PC-3 (cell line): ENCODE results near the gene CLCF1. TPM values are rescaled to one million over a fixed set of nuclear protein-coding genes. Genes with fewer than 3 reads are reported as not detected.
A peak's percentile ranks its signal among the peaks of the same experiment; 100 is the strongest.

Source experiments
- ATAC-seq: fragments of 200-7000 bp; cut with Tn5 transposase; 2 replicates; pipeline ENCODE4 v1.9.1; 2020; ENCODE audit warnings: mild to moderate bottlenecking, moderate library complexity
- BruUV-seq: library from RNA; stranded (reverse); fragments of 400-500 nt; replicated peaks from 2 replicates; lab custom pipeline; 2021; lab: Mats Ljungman, UMichigan
- CTCF ChIA-PET: fragments of 300-600 bp; sonication (Branson Sonifier 250); formaldehyde crosslinking; loops from one replicate; lab custom pipeline; 2022; ENCODE audit warnings: antibody characterized with exemption; lab: Charles Lee
- POLR2A ChIA-PET: fragments of 300-600 bp; sonication (Branson Sonifier 250); formaldehyde crosslinking; loops from one replicate; lab custom pipeline; 2022; ENCODE audit warnings: antibody characterized with exemption; ENCODE audit not compliant: unreplicated experiment; lab: Charles Lee
- DNase-seq: peaks from one replicate; pipeline ENCODE4 v3.0.0-alpha.2; 2015
- H2AFZ ChIP-seq: fragments of 300-600 bp; sonication (generic); 2 replicates; pipeline ENCODE4 v1.6.0; 2016; ENCODE audit warnings: antibody characterized with exemption, low read length
- H3F3A ChIP-seq: fragments of 300-600 bp; sonication (generic); one replicate; pipeline ENCODE4 v1.6.0; 2017; ENCODE audit warnings: antibody characterized with exemption, low read length, control low read depth, mild to moderate bottlenecking; ENCODE audit not compliant: unreplicated experiment
- H3K27ac ChIP-seq: fragments of 300-600 bp; sonication (generic); 2 replicates; pipeline ENCODE4 v1.5.1; 2016; ENCODE audit warnings: mild to moderate bottlenecking, low read length
- H3K27me3 ChIP-seq: fragments of 300-600 bp; sonication (generic); 2 replicates; pipeline ENCODE4 v1.6.1; 2016; ENCODE audit warnings: low read length, mixed read lengths
- H3K36me3 ChIP-seq: fragments of 300-600 bp; sonication (generic); 2 replicates; pipeline ENCODE4 v1.6.1; 2016; ENCODE audit warnings: low read depth, mixed run types, low read length, mixed read lengths
- H3K4me1 ChIP-seq: fragments of 300-600 bp; sonication (generic); 2 replicates; pipeline ENCODE4 v1.5.1; 2016; ENCODE audit warnings: low read length; ENCODE audit not compliant: insufficient read depth
- H3K4me2 ChIP-seq: fragments of 300-600 bp; sonication (generic); 2 replicates; pipeline ENCODE4 v1.6.0; 2016; ENCODE audit warnings: low read length
- H3K4me3 ChIP-seq: fragments of 300-600 bp; sonication (generic); 2 replicates; pipeline ENCODE4 v1.5.1; 2016; ENCODE audit warnings: mild to moderate bottlenecking, low read length, mixed read lengths
- H3K79me2 ChIP-seq: fragments of 300-600 bp; sonication (generic); 2 replicates; pipeline ENCODE4 v1.6.1; 2017; ENCODE audit warnings: low read length, mixed read lengths
- H3K9ac ChIP-seq: fragments of 300-600 bp; sonication (generic); 2 replicates; pipeline ENCODE4 v1.6.0; 2016; ENCODE audit warnings: mild to moderate bottlenecking, low read length
- H3K9me2 ChIP-seq: fragments of 300-600 bp; sonication (generic); replicated peaks from 2 replicates; pipeline ENCODE4 v1.6.1; 2016; ENCODE audit warnings: mixed run types, low read length, mixed read lengths
- H3K9me3 ChIP-seq: fragments of 300-600 bp; sonication (generic); 2 replicates; pipeline ENCODE4 v1.6.1; 2016; ENCODE audit warnings: low read length, mixed read lengths
- H4K20me1 ChIP-seq: fragments of 300-600 bp; sonication (generic); 2 replicates; pipeline ENCODE4 v1.6.1; 2016; ENCODE audit warnings: low read length, mixed read lengths
- CTCF ChIP-seq: fragments of 300-600 bp; sonication (generic); conservative IDR thresholded peaks from 2 replicates; pipeline ENCODE4 v1.5.1; 2017; ENCODE audit warnings: antibody characterized with exemption, low read depth, mild to moderate bottlenecking, low read length
- EZH2 ChIP-seq: fragments of 300-600 bp; sonication (generic); IDR thresholded peaks from one replicate; pipeline ENCODE4 v1.6.1; 2017; ENCODE audit warnings: antibody characterized with exemption, mild to moderate bottlenecking, low read length; ENCODE audit not compliant: unreplicated experiment
- EZH2phosphoT487 ChIP-seq: fragments of 300-600 bp; sonication (generic); IDR thresholded peaks from 2 replicates; pipeline ENCODE4 v1.6.1; 2018; ENCODE audit warnings: mild to moderate bottlenecking, antibody characterized with exemption, low read length, borderline replicate concordance
- intact Hi-C: fragments of 100-400 bp; cut with micrococcal nuclease; formaldehyde crosslinking; loops from 2 replicates; pipeline ENCODE4 v1.9.0; 2023
- total RNA-seq: library from RNA; depleted of rRNA; stranded (reverse); fragments of >200 nt; gene quantifications from 2 replicates; pipeline ENCODE4 v1.2.3, GENCODE V29; 2014

Gene CLCF1
- total RNA-seq, 1 experiment from 2014 or later: 48.3 TPM

GRCh38 chr11:67401495-67402191 is 28.2 kb upstream of the CLCF1 start, which contains the start of gene PPP1CA:
Gene PPP1CA, minus strand, starts transcription at chr11:67401858. Its CDS starts 76 bp downstream, at chr11:67401782.
- Histone ChIP-seq H3K4me1 (peaks cover 11% of the 10 kb centered on the region), H3K4me3 (peak within 1 kb of the TSS; percentile 88), H4K20me1 (peaks cover 16% of the 10 kb centered on the region; the same call in 1 of the 2 replicates), H3K9me2 (no peaks in the 10 kb centered on the region), H2AFZ (peak within 1 kb of the TSS; percentile 74), H3K9ac (peak within 1 kb of the TSS; percentile 93), H3K36me3 (peaks cover 24% of the 10 kb centered on the region), H3K9me3 (no peaks in the 10 kb centered on the region), H3K27me3 (no peaks in the 10 kb centered on the region), H3K27ac (peak within 1 kb of the TSS; percentile 71), H3K4me2 (peak within 1 kb of the TSS; percentile 98), H3K79me2 (peaks cover 28% of the 10 kb centered on the region), H3F3A (no peaks in the 10 kb centered on the region)
- intact Hi-C loops: loop anchor here (1.0 to 2.0 kb wide), 2 partner anchors 27 to 67 kb away; partner anchors contain the start of gene RPS6KB2
- TF ChIP-seq CTCF (0 out of 2 replicates have a peak, but pooled peaks have one; percentile 30), EZH2phosphoT487 (no peak)
- ChIA-PET POLR2A (interaction anchor here (0.5 to 1.2 kb wide), 12 partner anchors 10 to 935 kb away, joined by 3 to 16 read pairs (median 5); partner anchors contain the start of genes NUDT8, PELI3 and RAD9A), CTCF (interaction anchor here (0.5 to 1.7 kb wide), 11 partner anchors 10 to 1387 kb away, joined by 3 to 15 read pairs (median 5); partner anchors contain the start of genes PITPNM1, RAD9A and TMEM134)
- DNase-seq (peak; percentile 88), ATAC-seq (peak; percentile 86)
- BruUV-seq: no TSS peak

- no peak for TF ChIP-seq EZH2phosphoT487
- no peak for TF ChIP-seq EZH2
- TF ChIP-seq CTCF: no peak
- H3K4me1 ChIP-seq: peaks cover 11% of the 10 kb centered on the region
- H3K4me2 ChIP-seq: peak overlapping the region; percentile 98
- no peaks in the 10 kb centered on the region for H3K9me2 ChIP-seq
- ATAC-seq (no peak; the same call in none of the 2 replicates), DNase-seq (no peak)
- POLR2A ChIA-PET: interaction anchor here (0.5 to 1.2 kb wide), 7 partner anchors 20 to 935 kb away, joined by 3 to 16 read pairs (median 5); partner anchors contain the start of gene PELI3
- peaks cover 24% of the 10 kb centered on the region for H3K36me3 ChIP-seq
- intact Hi-C loops: loop anchor here (1.0 kb wide), 1 partner anchor 67 kb away; no protein-coding TSS in a partner anchor
- peak overlapping the region; percentile 88 for H3K4me3 ChIP-seq
- H3K9me3 ChIP-seq: no peaks in the 10 kb centered on the region
- no peaks in the 10 kb centered on the region for H3K27me3 ChIP-seq
- peak overlapping the region; percentile 93 for H3K9ac ChIP-seq
- H3K79me2 ChIP-seq: peaks cover 28% of the 10 kb centered on the region
- H2AFZ ChIP-seq: peak overlapping the region; percentile 74; the same call in 1 of the 2 replicates
- H3F3A ChIP-seq: no peaks in the 10 kb centered on the region
- CTCF ChIA-PET: interaction anchor here (0.6 to 1.7 kb wide), 8 partner anchors 9 to 899 kb away, joined by 3 to 15 read pairs (median 6); partner anchors contain the start of genes PITPNM1, RAD9A and TMEM134
- peak overlapping the region; percentile 71 for H3K27ac ChIP-seq
- BruUV-seq: TSS peak; percentile 39
- peaks cover 16% of the 10 kb centered on the region; the same call in 1 of the 2 replicates for H4K20me1 ChIP-seq
Observed at GRCh38 chr11:67400942-67401494, 27.6 kb upstream of the CLCF1 start.
